Measurements from ENCODE around the gene MYL7. TPM values are rescaled to one million over a fixed set of nuclear protein-coding genes. Genes with fewer than 3 reads are reported as not detected.
A peak's percentile ranks its signal among the peaks of the same experiment; 100 is the strongest.

MYL7 gene
- polyA plus RNA-seq, 2 of the 4 experiments (the other 2 are of a cell fraction), result not detected

DNA sequence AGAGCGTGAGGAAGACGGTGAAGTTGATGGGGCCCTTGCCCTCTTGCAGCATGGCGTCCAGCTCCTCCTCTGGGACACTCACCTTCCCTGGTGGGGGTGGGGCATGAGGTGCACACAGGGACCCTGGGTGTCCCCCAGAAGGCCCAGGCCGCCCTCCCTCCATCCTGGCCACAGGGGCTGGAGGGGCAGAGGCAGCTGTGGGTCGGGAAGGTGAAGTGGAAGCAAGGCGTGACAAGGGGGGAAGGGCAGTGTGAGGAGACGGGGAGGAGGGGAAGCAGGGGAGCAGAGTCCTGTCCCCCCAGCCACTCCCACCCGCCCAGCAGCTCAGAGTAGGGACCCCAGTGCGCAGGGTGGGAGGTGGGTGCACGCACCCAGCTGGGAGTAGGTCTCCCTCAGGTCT, 791 bp downstream of the MYL7 start:
- DNase-seq (ENCODE audit: low read depth in 1 of 2, low spot score in 1 of 2) (no peak), ATAC-seq (no peak), FAIRE-seq (no peak)
- ChIA-PET CTCF (interaction anchor here (0.5 to 1.8 kb wide), 2 partner anchors 9 to 34 kb away, joined by 3 to 5 read pairs; no protein-coding TSS in a partner anchor), POLR2A (no interaction called here)
- Histone ChIP-seq H3K4me3 (no peak overlapping the region), H3K4me2 (no peak overlapping the region), H3K9me3 (no peaks in the 10 kb centered on the region), H3K27ac (no peak overlapping the region), H3K4me1 (no peaks in the 10 kb centered on the region)
- TF ChIP-seq ZNF302 (CRISPR knock-in tag; IDR thresholded peaks at IDR 0.05) (no peak), SMC3 (IDR thresholded peaks at IDR 0.05) (no peak), POLR2A (IDR thresholded peaks at IDR 0.05; ENCODE audit: low read length) (no peak), CHD4 (IDR thresholded peaks at IDR 0.05; ENCODE audit: borderline replicate concordance) (no peak), CEBPB (IDR thresholded peaks at IDR 0.05) (no peak), HOXB13 (CRISPR knock-in tag; IDR thresholded peaks at IDR 0.05; ENCODE audit: low read depth) (no peak), RNF2 (IDR thresholded peaks at IDR 0.05; ENCODE audit: borderline replicate concordance, low read depth) (no peak), CBX2 (IDR thresholded peaks at IDR 0.05; ENCODE audit: borderline replicate concordance, low read depth) (no peak)
- TF ChIP-seq, protein P1, sequence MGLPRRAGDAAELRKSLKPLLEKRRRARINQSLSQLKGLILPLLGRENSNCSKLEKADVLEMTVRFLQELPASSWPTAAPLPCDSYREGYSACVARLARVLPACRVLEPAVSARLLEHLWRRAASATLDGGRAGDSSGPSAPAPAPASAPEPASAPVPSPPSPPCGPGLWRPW (IDR thresholded peaks at IDR 0.05), result no peak
- TF ChIP-seq, protein P2, sequence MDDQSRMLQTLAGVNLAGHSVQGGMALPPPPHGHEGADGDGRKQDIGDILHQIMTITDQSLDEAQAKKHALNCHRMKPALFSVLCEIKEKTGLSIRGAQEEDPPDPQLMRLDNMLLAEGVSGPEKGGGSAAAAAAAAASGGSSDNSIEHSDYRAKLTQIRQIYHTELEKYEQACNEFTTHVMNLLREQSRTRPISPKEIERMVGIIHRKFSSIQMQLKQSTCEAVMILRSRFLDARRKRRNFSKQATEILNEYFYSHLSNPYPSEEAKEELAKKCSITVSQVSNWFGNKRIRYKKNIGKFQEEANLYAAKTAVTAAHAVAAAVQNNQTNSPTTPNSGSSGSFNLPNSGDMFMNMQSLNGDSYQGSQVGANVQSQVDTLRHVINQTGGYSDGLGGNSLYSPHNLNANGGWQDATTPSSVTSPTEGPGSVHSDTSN (IDR thresholded peaks at IDR 0.05), result no peak
- TF ChIP-seq, protein P3, sequence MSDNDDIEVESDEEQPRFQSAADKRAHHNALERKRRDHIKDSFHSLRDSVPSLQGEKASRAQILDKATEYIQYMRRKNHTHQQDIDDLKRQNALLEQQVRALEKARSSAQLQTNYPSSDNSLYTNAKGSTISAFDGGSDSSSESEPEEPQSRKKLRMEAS (IDR thresholded peaks at IDR 0.05), result no peak
- TF ChIP-seq, protein P4, sequence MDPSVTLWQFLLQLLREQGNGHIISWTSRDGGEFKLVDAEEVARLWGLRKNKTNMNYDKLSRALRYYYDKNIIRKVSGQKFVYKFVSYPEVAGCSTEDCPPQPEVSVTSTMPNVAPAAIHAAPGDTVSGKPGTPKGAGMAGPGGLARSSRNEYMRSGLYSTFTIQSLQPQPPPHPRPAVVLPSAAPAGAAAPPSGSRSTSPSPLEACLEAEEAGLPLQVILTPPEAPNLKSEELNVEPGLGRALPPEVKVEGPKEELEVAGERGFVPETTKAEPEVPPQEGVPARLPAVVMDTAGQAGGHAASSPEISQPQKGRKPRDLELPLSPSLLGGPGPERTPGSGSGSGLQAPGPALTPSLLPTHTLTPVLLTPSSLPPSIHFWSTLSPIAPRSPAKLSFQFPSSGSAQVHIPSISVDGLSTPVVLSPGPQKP (IDR thresholded peaks at IDR 0.05; ENCODE audit: low read depth, low read length), result no peak
- 58% methylated on average over 8 of the region's 10 CpGs for WGBS (ENCODE audit: missing lambda C conversion rate)

DNA sequence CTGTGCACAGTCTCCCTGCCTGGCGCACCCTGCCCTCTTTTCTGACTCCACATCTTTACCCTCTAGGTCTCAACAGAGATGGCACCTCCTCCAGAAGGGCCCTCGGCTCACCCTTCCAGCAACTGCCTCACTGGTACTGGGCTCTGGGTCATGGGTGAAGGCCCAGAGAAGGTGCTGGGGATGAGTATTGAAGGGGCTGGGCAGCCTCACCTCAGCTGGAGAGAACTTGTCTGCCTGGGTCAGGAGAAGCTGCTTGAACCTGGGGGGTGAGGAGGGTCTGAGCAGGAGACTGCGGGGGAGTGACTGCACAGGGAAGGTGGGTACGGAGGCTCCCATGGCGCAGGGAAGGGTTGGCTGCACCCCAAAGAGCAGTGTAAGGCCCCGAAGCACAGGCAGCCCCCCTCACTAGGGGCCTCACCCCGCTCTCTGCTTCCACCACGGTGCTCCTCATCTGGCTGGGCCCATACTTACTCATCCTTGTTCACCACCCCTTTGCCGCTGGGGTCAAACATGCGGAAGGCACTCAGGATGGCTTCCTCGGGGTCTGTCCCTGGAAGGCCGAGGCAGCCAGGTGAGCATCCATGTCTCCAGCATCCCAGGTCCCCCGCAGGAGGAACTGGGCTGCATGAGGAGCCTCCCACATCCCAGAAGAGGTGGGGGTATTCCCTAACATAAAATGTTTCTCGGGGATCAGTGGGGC, 1.7 kb downstream of the MYL7 start:
- no peak for ATAC-seq
- no peaks in the 10 kb centered on the region for H3K4me1 ChIP-seq
- POLR2A ChIA-PET, result no interaction called here
- no peaks in the 10 kb centered on the region for H3K9me3 ChIP-seq
- CTCF ChIA-PET, result interaction anchor here (0.6 to 1.8 kb wide), 2 partner anchors 8 to 12 kb away, joined by 3 to 5 read pairs; no protein-coding TSS in a partner anchor
- no peak overlapping the region for H3K4me2 ChIP-seq
- TF ChIP-seq CHD4 (IDR thresholded peaks at IDR 0.05; ENCODE audit: borderline replicate concordance), result no peak
- TF ChIP-seq HOXB13 (CRISPR knock-in tag; IDR thresholded peaks at IDR 0.05; ENCODE audit: low read depth), result no peak
- no peak for FAIRE-seq
- no peak overlapping the region for H3K27ac ChIP-seq
- H3K4me3 ChIP-seq, result no peak overlapping the region
- WGBS (ENCODE audit: missing lambda C conversion rate), result 71% methylated on average over 13 of the region's 14 CpGs
- no peak for DNase-seq (ENCODE audit: low read depth in 1 of 2, low spot score in 1 of 2)

DNA sequence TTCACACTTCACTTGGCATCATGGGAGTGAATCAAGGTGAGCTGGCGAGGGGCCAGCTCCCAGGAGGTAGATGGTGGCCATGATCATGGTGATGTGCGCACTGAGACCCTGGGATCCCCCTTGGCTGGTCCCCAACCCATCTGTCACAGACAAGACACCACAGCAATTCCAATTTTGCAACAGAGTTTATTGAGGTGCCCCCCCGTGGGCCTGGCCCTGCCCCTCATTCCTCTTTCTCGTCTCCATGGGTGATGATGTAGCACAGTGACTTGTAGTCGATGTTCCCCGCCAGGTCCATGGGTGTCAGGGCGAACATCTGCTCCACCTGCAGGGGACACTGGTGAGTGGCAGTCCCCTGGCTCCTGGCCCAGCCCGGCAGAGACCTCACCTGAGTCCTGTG, 2.4 kb downstream of the MYL7 start:
- CTCF ChIA-PET, result interaction anchor here (0.6 to 1.3 kb wide), 3 partner anchors 11 to 58 kb away, joined by 3 to 4 read pairs (median 4); partner anchors contain the start of gene POLD2
- no peak for TF ChIP-seq RAD21 (conservative IDR thresholded peaks at IDR 0.05 in 1 of 2, IDR thresholded peaks at IDR 0.05 in 1 of 2)
- DNase-seq (ENCODE audit: low read depth in 1 of 2, low spot score in 1 of 2), result no peak

DNA sequence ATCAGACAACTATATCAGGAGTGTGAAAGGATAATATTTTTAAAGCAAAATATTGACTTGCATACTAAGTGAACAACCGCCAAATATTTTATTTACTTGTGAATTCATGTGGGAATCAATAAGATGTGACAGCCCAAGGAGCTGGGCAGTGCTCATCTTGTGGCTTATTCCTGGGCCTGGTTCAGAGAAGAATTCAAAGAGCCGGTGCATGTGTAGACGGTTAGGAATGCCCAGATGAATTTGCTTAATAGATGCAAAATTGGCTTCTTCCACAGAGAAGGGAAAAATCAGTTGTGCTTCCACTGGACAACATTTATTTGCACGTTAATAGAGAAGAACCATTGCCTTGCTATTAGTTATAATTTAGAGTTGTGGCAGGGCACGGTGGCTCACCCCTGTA, 4.4 kb downstream of the MYL7 start:
- POLR2A ChIA-PET, result interaction anchor here (0.6 kb wide), 1 partner anchor 885 kb away, joined by 3 read pairs; no protein-coding TSS in a partner anchor
- FAIRE-seq, result no peak
- Histone ChIP-seq H3K4me3 (no peak overlapping the region), H3K4me2 (no peak overlapping the region), H3K27ac (no peak overlapping the region), H3K9me3 (no peaks in the 10 kb centered on the region), H3K4me1 (no peaks in the 10 kb centered on the region)
- ATAC-seq, result no peak
- DNase-seq (ENCODE audit: low read depth in 1 of 2, low spot score in 1 of 2), result no peak
- WGBS (ENCODE audit: missing lambda C conversion rate), result 69% methylated on average over 5 of the region's 5 CpGs
- TF ChIP-seq GATA3 (IDR thresholded peaks at IDR 0.05; ENCODE audit: borderline replicate concordance) (no peak), CBX8 (IDR thresholded peaks at IDR 0.05) (no peak), KDM5A (IDR thresholded peaks at IDR 0.05) (no peak), NFE2L2 (conservative IDR thresholded peaks at IDR 0.05; ENCODE audit: low read length) (no peak), HOXB5 (CRISPR knock-in tag; IDR thresholded peaks at IDR 0.05) (no peak), SMC3 (IDR thresholded peaks at IDR 0.05) (no peak), RNF2 (IDR thresholded peaks at IDR 0.05; ENCODE audit: borderline replicate concordance, low read depth) (no peak), BHLHE40 (IDR thresholded peaks at IDR 0.05; ENCODE audit: low read depth, low read length) (no peak), POLR2AphosphoS2 (conservative IDR thresholded peaks at IDR 0.05; ENCODE audit: low read length) (no peak), MAFK (IDR thresholded peaks at IDR 0.05; ENCODE audit: partially characterized antibody) (no peak), MAZ (IDR thresholded peaks at IDR 0.05; ENCODE audit: borderline replicate concordance, low read depth, low read length) (no peak)
- TF ChIP-seq, protein P1 (IDR thresholded peaks at IDR 0.05), result no peak
- CTCF ChIA-PET, result interaction anchor here (1.0 to 1.5 kb wide), 2 partner anchors 11 to 64 kb away, joined by 3 read pairs; partner anchors contain the start of gene YKT6

More for the DNA sequence above, 2.4 kb downstream of the MYL7 start:
- no peaks in the 10 kb centered on the region for H3K9me3 ChIP-seq
- no peak overlapping the region for H3K4me2 ChIP-seq
- no peak overlapping the region for H3K27ac ChIP-seq
- ATAC-seq (0 out of 6 replicates have a peak, but pooled peaks of 1 of the 2 experiments have one; percentile 29), FAIRE-seq (no peak)
- POLR2A ChIA-PET, result no interaction called here
- WGBS (ENCODE audit: missing lambda C conversion rate), result 57% methylated on average over 8 of the region's 8 CpGs
- H3K4me1 ChIP-seq, result no peaks in the 10 kb centered on the region
- H3K4me3 ChIP-seq, result no peak overlapping the region
